ENCODE measurements around the gene FOXJ3.

Gene FOXJ3

GRCh38 chr1:42369471-42369870, 34.4 kb upstream of the FOXJ3 start:
- DNase-seq (ENCODE audit: insufficient read length, low spot score) (no peak), FAIRE-seq (no peak)

GRCh38 chr1:42368096-42368795, 33.2 kb upstream of the FOXJ3 start:
- TF ChIP-seq CTCF (IDR thresholded peaks at IDR 0.05; ENCODE audit: insufficient read depth, missing control alignments): no peak
- DNase-seq (ENCODE audit: insufficient read length, low spot score) (no peak), FAIRE-seq (no peak)

More at GRCh38 chr1:42369471-42369870, 34.4 kb upstream of the FOXJ3 start:
- TF ChIP-seq CTCF (IDR thresholded peaks at IDR 0.05; ENCODE audit: insufficient read depth, missing control alignments): no peak

- DNase-seq (ENCODE audit: insufficient read length, low spot score): no peak
- TF ChIP-seq CTCF (IDR thresholded peaks at IDR 0.05; ENCODE audit: insufficient read depth, missing control alignments): no peak
- FAIRE-seq: no peak
Observed at GRCh38 chr1:42365118-42365517, 30.1 kb upstream of the FOXJ3 start.

GRCh38 chr1:42364542-42364941, 29.5 kb upstream of the FOXJ3 start:
- no peak for FAIRE-seq
- DNase-seq (ENCODE audit: insufficient read length, low spot score): no peak
- no peak for TF ChIP-seq CTCF (IDR thresholded peaks at IDR 0.05; ENCODE audit: insufficient read depth, missing control alignments)

- TF ChIP-seq CTCF (IDR thresholded peaks at IDR 0.05; ENCODE audit: insufficient read depth, missing control alignments): no peak
- no peak for FAIRE-seq
- no peak for DNase-seq (ENCODE audit: insufficient read length, low spot score)
Observed at GRCh38 chr1:42364089-42364488, 29.1 kb upstream of the FOXJ3 start.

- no peak for DNase-seq (ENCODE audit: insufficient read length, low spot score)
- FAIRE-seq: no peak
- no peak for TF ChIP-seq CTCF (IDR thresholded peaks at IDR 0.05; ENCODE audit: insufficient read depth, missing control alignments)
Observed at GRCh38 chr1:42359466-42359865, 24.4 kb upstream of the FOXJ3 start.

GRCh38 chr1:42358791-42359190, 23.8 kb upstream of the FOXJ3 start:
- FAIRE-seq: no peak
- TF ChIP-seq CTCF (IDR thresholded peaks at IDR 0.05; ENCODE audit: insufficient read depth, missing control alignments): no peak
- DNase-seq (ENCODE audit: insufficient read length, low spot score): no peak
